HEK293 (cell line): ENCODE results near the gene KIF2B.

Experiments used
- ZNF24 ChIP-seq: fragments of 450-650 bp; formaldehyde crosslinking; IDR thresholded peaks from 2 replicates; pipeline ENCODE4 v1.5.1; 2016; ENCODE audit warnings: missing biosample characterization, missing genetic modification characterization
- ZNF274 ChIP-seq, 2 experiments: fragments of 200-500 bp in 1 of 2; fragments of 450-650 bp in 1 of 2; sonication (Bioruptor generic) in 1 of 2; formaldehyde crosslinking in 1 of 2; IDR thresholded peaks; 2 replicates each; pipeline versions ENCODE4 v1.5.1 to v1.6.1; 2014 to 2016; ENCODE audit warnings: borderline replicate concordance in 1 of 2, inconsistent platforms in 1 of 2, low read length in 1 of 2, missing biosample characterization in 1 of 2, missing genetic modification characterization in 1 of 2
- ZNF670 ChIP-seq: fragments of 450-650 bp; formaldehyde crosslinking; IDR thresholded peaks from 2 replicates; pipeline ENCODE4 v1.5.1; 2016; ENCODE audit warnings: missing biosample characterization, missing genetic modification characterization, low read depth
- ZNF747 ChIP-seq: fragments of 450-650 bp; formaldehyde crosslinking; IDR thresholded peaks from 2 replicates; pipeline ENCODE4 v1.5.1; 2016; ENCODE audit warnings: missing biosample characterization, missing genetic modification characterization
- TF ChIP-seq, protein P1 (sequence below): fragments of 450-650 bp; formaldehyde crosslinking; IDR thresholded peaks from 2 replicates; pipeline ENCODE4 v1.5.1; 2016; ENCODE audit warnings: missing biosample characterization, missing genetic modification characterization
- TF ChIP-seq, protein P2 (sequence below): fragments of 450-650 bp; formaldehyde crosslinking; IDR thresholded peaks from 2 replicates; pipeline ENCODE4 v1.5.1; 2016; ENCODE audit warnings: missing biosample characterization, missing genetic modification characterization

DNA sequence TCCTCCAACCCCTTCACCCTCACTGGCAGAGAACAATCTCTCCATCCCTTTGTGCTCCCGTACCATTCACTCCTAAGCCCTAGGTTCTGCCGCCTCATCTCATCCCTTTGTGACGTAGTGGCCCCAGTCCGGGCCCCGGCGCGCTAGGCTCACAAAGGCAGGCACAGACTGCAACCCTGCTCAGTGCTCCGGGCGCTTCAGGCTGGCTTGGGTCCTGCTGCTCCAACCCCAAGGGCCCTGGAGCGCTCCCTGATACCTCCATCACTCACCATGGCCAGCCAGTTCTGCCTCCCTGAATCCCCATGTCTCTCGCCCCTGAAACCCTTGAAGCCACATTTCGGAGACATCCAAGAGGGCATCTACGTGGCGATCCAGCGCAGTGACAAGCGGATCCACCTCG is at the start of gene KIF2B:
- TF ChIP-seq, protein P1, sequence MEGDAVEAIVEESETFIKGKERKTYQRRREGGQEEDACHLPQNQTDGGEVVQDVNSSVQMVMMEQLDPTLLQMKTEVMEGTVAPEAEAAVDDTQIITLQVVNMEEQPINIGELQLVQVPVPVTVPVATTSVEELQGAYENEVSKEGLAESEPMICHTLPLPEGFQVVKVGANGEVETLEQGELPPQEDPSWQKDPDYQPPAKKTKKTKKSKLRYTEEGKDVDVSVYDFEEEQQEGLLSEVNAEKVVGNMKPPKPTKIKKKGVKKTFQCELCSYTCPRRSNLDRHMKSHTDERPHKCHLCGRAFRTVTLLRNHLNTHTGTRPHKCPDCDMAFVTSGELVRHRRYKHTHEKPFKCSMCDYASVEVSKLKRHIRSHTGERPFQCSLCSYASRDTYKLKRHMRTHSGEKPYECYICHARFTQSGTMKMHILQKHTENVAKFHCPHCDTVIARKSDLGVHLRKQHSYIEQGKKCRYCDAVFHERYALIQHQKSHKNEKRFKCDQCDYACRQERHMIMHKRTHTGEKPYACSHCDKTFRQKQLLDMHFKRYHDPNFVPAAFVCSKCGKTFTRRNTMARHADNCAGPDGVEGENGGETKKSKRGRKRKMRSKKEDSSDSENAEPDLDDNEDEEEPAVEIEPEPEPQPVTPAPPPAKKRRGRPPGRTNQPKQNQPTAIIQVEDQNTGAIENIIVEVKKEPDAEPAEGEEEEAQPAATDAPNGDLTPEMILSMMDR = no peak
- TF ChIP-seq ZNF747 (tag by site-specific recombination) = no peak
- TF ChIP-seq ZNF24 (tag by site-specific recombination) = no peak
- TF ChIP-seq ZNF670 (tag by site-specific recombination) = no peak
- TF ChIP-seq, protein P2, sequence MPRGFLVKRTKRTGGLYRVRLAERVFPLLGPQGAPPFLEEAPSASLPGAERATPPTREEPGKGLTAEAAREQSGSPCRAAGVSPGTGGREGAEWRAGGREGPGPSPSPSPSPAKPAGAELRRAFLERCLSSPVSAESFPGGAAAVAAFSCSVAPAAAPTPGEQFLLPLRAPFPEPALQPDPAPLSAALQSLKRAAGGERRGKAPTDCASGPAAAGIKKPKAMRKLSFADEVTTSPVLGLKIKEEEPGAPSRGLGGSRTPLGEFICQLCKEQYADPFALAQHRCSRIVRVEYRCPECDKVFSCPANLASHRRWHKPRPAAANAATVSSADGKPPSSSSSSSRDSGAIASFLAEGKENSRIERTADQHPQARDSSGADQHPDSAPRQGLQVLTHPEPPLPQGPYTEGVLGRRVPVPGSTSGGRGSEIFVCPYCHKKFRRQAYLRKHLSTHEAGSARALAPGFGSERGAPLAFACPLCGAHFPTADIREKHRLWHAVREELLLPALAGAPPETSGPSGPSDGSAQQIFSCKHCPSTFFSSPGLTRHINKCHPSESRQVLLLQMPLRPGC (tag by site-specific recombination) = no peak
- no peak for TF ChIP-seq ZNF274 (IDR thresholded peaks at IDR 0.05; ENCODE audit: low read length)
- no peak for TF ChIP-seq ZNF274 (tag by site-specific recombination; IDR thresholded peaks at IDR 0.05; ENCODE audit: borderline replicate concordance)
